ENCODE measurements around the gene SLC46A2.

DNA sequence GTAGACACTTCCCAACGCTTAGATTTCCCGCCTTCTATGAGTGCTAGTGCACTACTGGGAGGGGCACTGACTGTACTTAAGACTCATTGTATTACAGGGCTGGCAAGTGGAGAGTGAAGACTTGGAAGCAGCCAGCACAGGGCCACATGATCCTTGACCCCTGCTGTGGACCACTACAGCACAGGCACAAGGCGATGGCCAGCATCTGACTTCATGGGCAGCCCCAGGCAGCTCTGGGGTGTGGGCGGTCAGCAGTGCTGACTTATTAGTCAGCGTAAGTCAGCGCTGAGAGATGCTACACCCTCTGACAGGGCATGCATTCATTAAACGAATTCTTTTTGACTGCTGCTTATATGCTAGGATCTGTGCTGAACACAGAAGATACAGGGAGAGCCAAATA is 9.3 kb downstream of the SLC46A2 start:
- TF ChIP-seq CTCF (conservative IDR thresholded peaks at IDR 0.05; ENCODE audit: low read depth, low read length): no peak
- no peak for TF ChIP-seq EZH2 (IDR thresholded peaks at IDR 0.05; ENCODE audit: borderline replicate concordance, low read depth, low read length, poor library complexity, severe bottlenecking)
